Measurements from ENCODE around the gene DCC. TPM values are rescaled to one million over a fixed set of nuclear protein-coding genes. Genes with fewer than 3 reads are reported as not detected.

DCC gene
- polyA plus RNA-seq, 2 of the 4 experiments (the other 2 are of a cell fraction): 0.12 TPM; not detected in 1

DNA sequence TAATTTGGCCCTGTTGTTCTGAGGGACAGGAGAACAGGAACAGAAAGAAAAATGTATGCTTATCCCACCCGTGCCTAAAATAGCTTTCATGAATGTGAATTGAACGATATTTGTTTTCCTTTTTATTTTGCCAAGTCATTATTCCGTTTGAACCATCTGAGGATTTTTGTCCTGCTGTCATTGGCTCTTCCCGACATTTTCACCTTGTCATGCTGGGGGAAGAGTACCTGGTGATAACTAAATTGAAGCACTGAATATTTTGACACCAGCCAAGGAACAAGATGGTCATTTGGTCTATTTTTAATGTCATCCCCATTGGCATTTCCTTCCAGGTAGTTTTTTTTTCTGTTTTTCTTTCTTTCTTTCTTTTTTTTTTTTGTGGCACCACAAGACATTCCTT is 204.1 kb downstream of the DCC start:
- Histone ChIP-seq H3K4me2 (no peak overlapping the region), H3K27ac (no peak overlapping the region), H3K4me1 (no peaks in the 10 kb centered on the region), H3K4me3 (no peak overlapping the region), H3K9me3 (no peaks in the 10 kb centered on the region)
- no peak for ATAC-seq
- FAIRE-seq: no peak
- no peak for DNase-seq (ENCODE audit: low read depth in 1 of 2, low spot score in 1 of 2)
- TF ChIP-seq MAZ (IDR thresholded peaks at IDR 0.05; ENCODE audit: borderline replicate concordance, low read depth, low read length): no peak
- no peak for TF ChIP-seq RAD21 (conservative IDR thresholded peaks at IDR 0.05 in 1 of 2, IDR thresholded peaks at IDR 0.05 in 1 of 2)
- no peak for TF ChIP-seq JUN (IDR thresholded peaks at IDR 0.05)
- no peak for TF ChIP-seq JUNB (IDR thresholded peaks at IDR 0.05)
- no peak for TF ChIP-seq KDM5A (IDR thresholded peaks at IDR 0.05)
- POLR2A ChIA-PET: no interaction called here
- WGBS (ENCODE audit: missing lambda C conversion rate): 36% methylated on average over 4 of the region's 4 CpGs
- CTCF ChIA-PET: no interaction called here

DNA sequence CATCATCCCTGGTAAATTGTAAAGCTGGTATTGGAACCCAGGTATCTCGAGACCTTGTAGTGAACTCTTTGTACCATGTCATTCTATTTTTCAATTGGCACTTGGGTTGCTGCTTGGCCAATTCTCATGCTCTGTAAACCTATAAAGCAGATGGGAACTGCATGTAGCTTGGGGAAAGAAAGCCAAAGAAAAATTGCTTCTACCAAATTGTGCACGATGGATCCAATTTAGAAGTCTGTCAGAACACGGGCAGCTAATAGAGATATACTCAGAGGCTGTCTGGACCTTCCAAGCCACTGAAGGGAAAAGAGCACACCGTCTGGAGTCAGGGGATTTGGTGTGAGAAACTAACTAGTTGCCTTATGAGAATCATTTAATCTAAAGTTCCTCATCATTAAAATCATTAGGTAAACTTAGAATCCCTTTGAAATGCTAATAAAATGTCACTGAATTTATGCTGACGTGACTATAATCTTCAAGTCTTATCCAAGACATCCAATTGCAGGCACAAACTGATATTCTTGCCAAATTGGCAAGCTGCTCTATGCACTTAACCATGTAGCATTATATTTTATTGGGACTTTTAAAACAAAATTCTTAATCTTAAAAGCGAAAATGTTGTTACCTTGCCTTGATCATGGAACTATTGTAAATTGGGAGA is 206.8 kb downstream of the DCC start:
- FAIRE-seq: no peak
- Histone ChIP-seq H3K9me3 (no peaks in the 10 kb centered on the region), H3K27ac (no peak overlapping the region), H3K4me1 (no peaks in the 10 kb centered on the region), H3K4me2 (no peak overlapping the region), H3K4me3 (no peak overlapping the region)
- no peak for DNase-seq (ENCODE audit: low read depth in 1 of 2, low spot score in 1 of 2)
- no peak for TF ChIP-seq USF2 (IDR thresholded peaks at IDR 0.05)
- peak; percentile 58 for TF ChIP-seq MAFK (IDR thresholded peaks at IDR 0.05; ENCODE audit: partially characterized antibody)
- TF ChIP-seq RCOR1 (IDR thresholded peaks at IDR 0.05; ENCODE audit: low read depth, low read length): no peak
- WGBS (ENCODE audit: missing lambda C conversion rate): 73% methylated on average over 6 of the region's 6 CpGs
- no peak for ATAC-seq
- POLR2A ChIA-PET: no interaction called here
- CTCF ChIA-PET: no interaction called here

DNA sequence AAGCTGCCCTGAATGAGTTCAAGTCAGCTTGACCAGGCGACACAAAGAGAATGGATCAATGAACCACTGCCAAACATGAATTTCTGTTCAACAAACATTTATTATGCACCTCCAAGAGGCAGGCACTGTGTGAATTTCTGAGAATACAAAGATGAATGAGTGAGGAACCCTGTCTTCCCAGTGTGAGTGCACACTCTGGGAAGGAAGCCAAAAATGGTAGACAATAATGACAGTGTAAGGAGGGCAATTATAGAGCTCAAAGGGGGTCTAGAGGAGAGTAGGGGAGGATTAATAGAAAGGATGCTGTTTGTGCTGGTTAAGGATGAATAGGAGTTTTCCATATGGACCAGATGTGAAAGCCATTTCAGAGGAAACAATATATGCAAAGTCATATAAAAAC is 213.4 kb downstream of the DCC start:
- TF ChIP-seq MAZ (IDR thresholded peaks at IDR 0.05; ENCODE audit: borderline replicate concordance, low read depth, low read length): no peak
- TF ChIP-seq BCL3 (IDR thresholded peaks at IDR 0.05): no peak
- TF ChIP-seq TFCP2L1 (CRISPR knock-in tag; IDR thresholded peaks at IDR 0.05): no peak
- no peak for TF ChIP-seq HDAC2 (IDR thresholded peaks at IDR 0.05)
- TF ChIP-seq TP53 (CRISPR knock-in tag; IDR thresholded peaks at IDR 0.05): no peak
- no peaks in the 10 kb centered on the region for H3K4me1 ChIP-seq
- no peak for FAIRE-seq
- ChIA-PET CTCF (no interaction called here), POLR2A (no interaction called here)
- ATAC-seq: no peak
- no peak overlapping the region for H3K27ac ChIP-seq
- no peak overlapping the region for H3K4me3 ChIP-seq
- DNase-seq (ENCODE audit: low read depth in 1 of 2, low spot score in 1 of 2): no peak
- no peak overlapping the region for H3K4me2 ChIP-seq
- 100% methylated on average over 1 of the region's 1 CpG for WGBS (ENCODE audit: missing lambda C conversion rate)
- H3K9me3 ChIP-seq: no peaks in the 10 kb centered on the region

GRCh38 chr18:52554180-52554579 is 214.2 kb downstream of the DCC start:
- POLR2A ChIA-PET: no interaction called here
- ATAC-seq (no peak), DNase-seq (ENCODE audit: low read depth in 1 of 2, low spot score in 1 of 2) (no peak), FAIRE-seq (no peak)
- H3K4me3 ChIP-seq: no peak overlapping the region
- H3K27ac ChIP-seq: no peak overlapping the region
- CTCF ChIA-PET: no interaction called here
- H3K4me2 ChIP-seq: no peak overlapping the region
- TF ChIP-seq, protein P1, sequence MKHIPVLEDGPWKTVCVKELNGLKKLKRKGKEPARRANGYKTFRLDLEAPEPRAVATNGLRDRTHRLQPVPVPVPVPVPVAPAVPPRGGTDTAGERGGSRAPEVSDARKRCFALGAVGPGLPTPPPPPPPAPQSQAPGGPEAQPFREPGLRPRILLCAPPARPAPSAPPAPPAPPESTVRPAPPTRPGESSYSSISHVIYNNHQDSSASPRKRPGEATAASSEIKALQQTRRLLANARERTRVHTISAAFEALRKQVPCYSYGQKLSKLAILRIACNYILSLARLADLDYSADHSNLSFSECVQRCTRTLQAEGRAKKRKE (CRISPR knock-in tag; IDR thresholded peaks at IDR 0.05; ENCODE audit: low read depth): no peak
- TF ChIP-seq SMC3 (IDR thresholded peaks at IDR 0.05): no peak
- 47% methylated on average over 1 of the region's 1 CpG for WGBS (ENCODE audit: missing lambda C conversion rate)
- H3K9me3 ChIP-seq: no peaks in the 10 kb centered on the region
- H3K4me1 ChIP-seq: no peaks in the 10 kb centered on the region

DNA sequence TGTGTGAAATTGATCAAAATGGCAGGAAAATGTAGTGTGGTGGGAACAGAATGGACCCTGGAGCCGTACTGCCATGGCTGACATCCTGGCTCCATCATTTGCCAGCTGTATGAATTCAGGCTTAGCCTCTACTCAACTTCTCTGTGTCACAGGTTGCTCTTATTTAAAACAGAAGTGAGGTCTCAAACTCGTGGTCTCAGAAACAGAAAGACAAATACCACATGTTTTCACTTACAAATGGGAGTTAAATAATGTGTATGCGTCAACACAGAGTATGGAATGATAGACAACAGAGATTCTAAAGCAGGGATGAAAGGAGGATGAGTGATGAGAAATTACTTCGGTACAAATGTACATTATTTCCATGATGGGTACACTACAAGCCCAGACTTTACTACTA is 227.4 kb downstream of the DCC start:
- POLR2A ChIA-PET: no interaction called here

More for the DNA sequence above, 227.4 kb downstream of the DCC start:
- H3K27ac ChIP-seq: no peak overlapping the region
- H3K4me2 ChIP-seq: no peak overlapping the region
- TF ChIP-seq RNF2 (IDR thresholded peaks at IDR 0.05; ENCODE audit: borderline replicate concordance, low read depth) (no peak), USF2 (IDR thresholded peaks at IDR 0.05) (no peak), FOSL2 (IDR thresholded peaks at IDR 0.05) (no peak), FOSL2 (CRISPR knock-in tag; IDR thresholded peaks at IDR 0.05) (no peak), GATA3 (IDR thresholded peaks at IDR 0.05; ENCODE audit: borderline replicate concordance) (no peak), ZFP36 (IDR thresholded peaks at IDR 0.05; ENCODE audit: borderline replicate concordance, partially characterized antibody) (no peak), JUNB (IDR thresholded peaks at IDR 0.05) (no peak), CHD4 (IDR thresholded peaks at IDR 0.05; ENCODE audit: borderline replicate concordance) (no peak), FOSB (CRISPR knock-in tag; IDR thresholded peaks at IDR 0.05) (no peak)
- CTCF ChIA-PET: no interaction called here
- FAIRE-seq (no peak), ATAC-seq (no peak), DNase-seq (ENCODE audit: low read depth in 1 of 2, low spot score in 1 of 2) (no peak)
- WGBS (ENCODE audit: missing lambda C conversion rate): 65% methylated on average over 4 of the region's 4 CpGs
- peaks cover 35% of the 10 kb centered on the region for H3K4me1 ChIP-seq
- H3K4me3 ChIP-seq: no peak overlapping the region
- no peaks in the 10 kb centered on the region for H3K9me3 ChIP-seq

Data from A549 (cell line).